Smooth muscle cell (in vitro differentiated cells): Measurements from ENCODE around the gene ASPSCR1. TPM values are rescaled to one million over a fixed set of nuclear protein-coding genes. Genes with fewer than 3 reads are reported as not detected.
"Not testable (repeated sequence)": the region's sequence is repeated elsewhere in the genome, so short reads cannot be mapped to it uniquely, and the experiment has no call there.

Experiments
- DNase-seq: peaks from one replicate; lab custom pipeline; 2025; ENCODE audit not compliant: unreplicated experiment; lab: John Stamatoyannopoulos, UW
- H2AFZ ChIP-seq: fragments of 200-600 bp; sonication (generic); 2 replicates; pipeline ENCODE4 v1.6.0; 2016; ENCODE audit warnings: antibody characterized with exemption, low read depth, mild to moderate bottlenecking
- H3F3A ChIP-seq: fragments of 200-600 bp; sonication (generic); 2 replicates; pipeline ENCODE4 v1.6.0; 2017; ENCODE audit warnings: antibody characterized with exemption, low read depth
- H3K27ac ChIP-seq: fragments of 200-600 bp; sonication (generic); 2 replicates; pipeline ENCODE4 v1.5.1; 2016; ENCODE audit warnings: low read depth, mild to moderate bottlenecking
- H3K27me3 ChIP-seq: fragments of 200-600 bp; sonication (generic); 2 replicates; pipeline ENCODE4 v1.6.1; 2016; ENCODE audit warnings: low read depth, mild to moderate bottlenecking
- H3K36me3 ChIP-seq: fragments of 200-600 bp; sonication (generic); 2 replicates; pipeline ENCODE4 v1.5.1; 2016; ENCODE audit warnings: low read depth
- H3K4me1 ChIP-seq: fragments of 200-600 bp; sonication (generic); 2 replicates; pipeline ENCODE4 v1.5.1; 2016; ENCODE audit warnings: low read depth
- H3K4me2 ChIP-seq: fragments of 200-600 bp; sonication (generic); 2 replicates; pipeline ENCODE4 v1.6.0; 2016; ENCODE audit warnings: mild to moderate bottlenecking
- H3K4me3 ChIP-seq: fragments of 200-600 bp; sonication (generic); 2 replicates; pipeline ENCODE4 v1.5.1; 2016; ENCODE audit warnings: mild to moderate bottlenecking
- H3K79me2 ChIP-seq: fragments of 200-600 bp; sonication (generic); 2 replicates; pipeline ENCODE4 v1.6.0; 2016; ENCODE audit warnings: low read depth, mild to moderate bottlenecking
- H3K9ac ChIP-seq: fragments of 200-600 bp; sonication (generic); 2 replicates; pipeline ENCODE4 v1.6.0; 2016; ENCODE audit warnings: low read depth
- H3K9me3 ChIP-seq: fragments of 200-600 bp; sonication (generic); replicated peaks from 2 replicates; pipeline ENCODE4 v1.5.1; 2016; ENCODE audit warnings: low read depth
- H4K20me1 ChIP-seq: fragments of 200-600 bp; sonication (generic); 2 replicates; pipeline ENCODE4 v1.6.0; 2016; ENCODE audit warnings: low read depth
- CTCF ChIP-seq: fragments of 200-600 bp; sonication (generic); IDR thresholded peaks from 2 replicates; pipeline ENCODE4 v1.5.1; 2017; ENCODE audit warnings: borderline replicate concordance, mild to moderate bottlenecking, antibody characterized with exemption; ENCODE audit not compliant: insufficient read depth, poor library complexity, severe bottlenecking
- WGBS: methylation state at CpG from one replicate; pipeline ENCODE4 v1.1.7; 2016; ENCODE audit warnings: low lambda C conversion rate; 5-methylcytosine and 5-hydroxymethylcytosine counted together
- polyA plus RNA-seq: library from polyadenylated mRNA; unstranded; fragments of >200 nt; fragmentation: Nextera tagmentation; extraction: Ambion mirVana; gene quantifications from 2 replicates; pipeline ENCODE4 v1.2.1, GENCODE V29; 2016
- total RNA-seq: library from RNA; depleted of rRNA; stranded (reverse); fragments of >200 nt; gene quantifications from 2 replicates; pipeline ENCODE4 v1.2.3, GENCODE V29; 2014

Gene ASPSCR1
- total and polyA plus RNA-seq, 2 experiments from 2014 or later, result 28.4 to 44.0 TPM

DNA sequence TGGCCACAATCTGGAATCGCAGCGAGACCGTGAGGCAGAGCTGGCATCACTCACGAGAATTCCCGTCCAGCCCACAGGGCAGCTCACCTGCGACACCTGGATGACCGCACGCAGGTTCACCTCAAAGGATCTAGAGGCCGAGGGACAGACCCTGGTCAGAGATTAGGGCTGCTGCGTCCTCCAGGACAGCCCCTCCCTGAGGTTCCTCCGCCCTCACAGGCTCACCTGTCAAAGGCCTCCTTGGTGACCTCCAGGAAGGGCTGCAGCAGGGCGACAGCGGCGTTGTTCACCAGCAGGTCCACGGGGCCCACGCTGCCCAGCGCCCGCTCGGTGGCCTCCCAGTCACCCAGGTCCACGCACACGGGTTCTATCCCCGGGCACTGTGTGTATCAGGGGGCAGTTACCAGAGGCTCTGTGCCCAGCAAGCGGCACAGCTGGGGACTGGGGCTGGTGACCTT, 59.2 kb downstream of the ASPSCR1 start:
- Histone ChIP-seq H3F3A (peaks cover 6% of the 10 kb centered on the region), H4K20me1 (no peaks in the 10 kb centered on the region), H3K27ac (peak overlapping the region; percentile 44), H3K4me3 (peak overlapping the region; percentile 60), H2AFZ (peak overlapping the region; percentile 86), H3K9me3 (no peaks in the 10 kb centered on the region), H3K4me1 (peaks cover 6% of the 10 kb centered on the region), H3K4me2 (peak overlapping the region; percentile 94), H3K36me3 (no peaks in the 10 kb centered on the region), H3K79me2 (no peaks in the 10 kb centered on the region), H3K9ac (peak overlapping the region; percentile 52), H3K27me3 (no peaks in the 10 kb centered on the region)
- no peak for DNase-seq
- TF ChIP-seq CTCF, result no peak
- 54% methylated on average over 23 of the region's 23 CpGs for WGBS

- H2AFZ ChIP-seq, result peak within 1 kb of the TSS; percentile 86
- H3K4me2 ChIP-seq, result peak within 1 kb of the TSS; percentile 94
- H3K4me3 ChIP-seq, result peak within 1 kb of the TSS; percentile 60
- peak; percentile 96 for DNase-seq
- no peaks in the 10 kb centered on the region for H3K27me3 ChIP-seq
- peak within 1 kb of the TSS; percentile 44 for H3K27ac ChIP-seq
- 1% methylated on average over 53 of the region's 92 CpGs for WGBS
- peak within 1 kb of the TSS; percentile 52 for H3K9ac ChIP-seq
- peaks cover 6% of the 10 kb centered on the region for H3F3A ChIP-seq
- no peaks in the 10 kb centered on the region for H3K36me3 ChIP-seq
- H4K20me1 ChIP-seq, result no peaks in the 10 kb centered on the region
- no peaks in the 10 kb centered on the region for H3K9me3 ChIP-seq
- H3K4me1 ChIP-seq, result peaks cover 6% of the 10 kb centered on the region
- no peaks in the 10 kb centered on the region for H3K79me2 ChIP-seq
- peak; percentile 79 for TF ChIP-seq CTCF
These were observed 59.9 kb downstream of the ASPSCR1 start, which contains the start of gene DCXR for GRCh38 chr17:82037092-82037888. TSS of gene DCXR (minus strand) at chr17:82037697. CDS start at chr17:82037682, 15 bp downstream.

- no peak for DNase-seq
These were observed 60.4 kb downstream of the ASPSCR1 start for GRCh38 chr17:82037889-82038195.

GRCh38 chr17:82038796-82039409, 61.5 kb downstream of the ASPSCR1 start:
- H3K4me2 ChIP-seq, H3K27ac ChIP-seq, H2AFZ ChIP-seq, H3K27me3 ChIP-seq, H4K20me1 ChIP-seq, H3K4me1 ChIP-seq, H3K9me3 ChIP-seq, H3F3A ChIP-seq, DNase-seq, H3K79me2 ChIP-seq, H3K36me3 ChIP-seq, H3K4me3 ChIP-seq, H3K9ac ChIP-seq: not testable (repeated sequence)
- 91% methylated on average over 16 of the region's 16 CpGs for WGBS

More at GRCh38 chr17:82037889-82038195, 60.4 kb downstream of the ASPSCR1 start:
- H3K4me3 ChIP-seq, result peak overlapping the region; percentile 60
- no peak overlapping the region for H3K27ac ChIP-seq
- H3K9me3 ChIP-seq, result no peaks in the 10 kb centered on the region
- H3F3A ChIP-seq, result peaks cover 6% of the 10 kb centered on the region
- whole genome bisulfite sequencing, result 23% methylated on average over 10 of the region's 10 CpGs
- H3K79me2 ChIP-seq, result no peaks in the 10 kb centered on the region
- H3K36me3 ChIP-seq, result no peaks in the 10 kb centered on the region
- H3K9ac ChIP-seq, result no peak overlapping the region
- H3K4me1 ChIP-seq, result peaks cover 6% of the 10 kb centered on the region
- no peaks in the 10 kb centered on the region for H3K27me3 ChIP-seq
- H2AFZ ChIP-seq, result no peak overlapping the region
- peak overlapping the region; percentile 94 for H3K4me2 ChIP-seq
- no peak for TF ChIP-seq CTCF
- no peaks in the 10 kb centered on the region for H4K20me1 ChIP-seq
